Hematopoietic multipotent progenitor cell treated with erythropoietin and hydrocortisone succinate and interleukin-3 and kit ligand, for 4 days (in vitro differentiated cells): ENCODE data around the gene BBX.
A peak's percentile ranks its signal among the peaks of the same experiment; 100 is the strongest.
"Not testable (repeated sequence)": the region's sequence is repeated elsewhere in the genome, so short reads cannot be mapped to it uniquely, and the experiment has no call there.

Experiments used
- DNase-seq: peaks from one replicate; pipeline ENCODE4 v3.0.0-alpha.2; 2015

The BBX gene

DNA sequence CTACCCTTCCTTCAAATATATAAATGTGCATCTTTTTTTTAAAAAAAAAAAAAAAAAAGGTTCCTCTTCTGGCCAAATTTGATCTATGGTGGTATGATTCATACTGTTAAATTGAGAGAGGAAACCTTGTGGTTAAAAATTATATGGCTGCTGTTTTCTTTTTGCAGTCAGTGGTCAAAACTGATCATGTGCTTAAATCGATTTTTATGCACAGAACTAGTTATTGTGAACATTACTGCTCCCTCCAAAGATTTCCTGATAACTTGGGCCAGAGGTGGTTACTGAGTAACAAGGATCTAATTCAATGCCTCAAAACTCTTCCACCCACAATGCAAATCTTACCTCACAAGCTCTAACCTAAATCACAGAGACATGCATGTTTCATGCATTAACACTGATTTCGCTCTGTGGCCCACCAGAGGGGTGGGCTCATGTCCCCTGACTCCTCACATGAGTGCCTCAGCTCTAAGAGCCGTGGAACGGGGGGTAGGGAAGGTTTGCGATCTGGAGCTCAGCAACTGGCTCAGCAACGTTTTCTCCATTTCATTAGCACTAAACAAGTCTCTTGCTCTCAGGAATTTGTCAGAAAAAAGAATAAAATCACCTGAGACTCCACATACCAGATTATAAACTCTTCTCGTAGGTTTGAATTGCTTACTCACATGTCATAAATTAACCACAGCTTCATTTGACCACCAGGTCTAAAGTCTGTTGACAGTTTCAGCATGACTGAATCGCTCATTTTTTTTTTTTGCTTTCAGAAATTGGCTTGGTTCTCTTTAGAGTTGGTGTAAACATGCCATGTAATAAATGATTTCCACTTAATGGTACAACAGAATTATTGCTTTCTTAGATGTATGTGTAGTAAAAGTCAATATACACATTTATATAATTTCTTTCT lies 287.7 kb downstream of the BBX start:
- DNase-seq, result peak; percentile 45

DNA sequence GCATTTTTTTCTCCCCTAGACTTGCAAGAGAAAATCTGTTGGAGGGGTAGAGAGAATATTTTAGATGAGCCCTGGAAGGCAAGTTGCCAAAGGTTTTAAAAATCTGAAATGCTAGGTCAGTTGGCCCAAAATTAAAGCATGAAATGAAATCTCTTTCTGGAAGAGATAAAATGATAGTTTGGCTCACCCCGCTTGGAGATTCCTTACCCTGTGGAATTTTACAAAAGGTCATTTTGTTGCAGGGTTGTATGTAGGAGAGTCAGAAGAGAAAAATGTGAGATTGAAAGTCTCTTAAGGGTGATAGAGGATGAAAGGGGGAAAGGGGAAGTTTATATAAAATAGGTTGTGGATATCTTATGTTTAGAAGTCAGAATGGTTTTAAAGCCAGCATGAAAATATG lies 290.3 kb downstream of the BBX start:
- DNase-seq, result no peak

DNA sequence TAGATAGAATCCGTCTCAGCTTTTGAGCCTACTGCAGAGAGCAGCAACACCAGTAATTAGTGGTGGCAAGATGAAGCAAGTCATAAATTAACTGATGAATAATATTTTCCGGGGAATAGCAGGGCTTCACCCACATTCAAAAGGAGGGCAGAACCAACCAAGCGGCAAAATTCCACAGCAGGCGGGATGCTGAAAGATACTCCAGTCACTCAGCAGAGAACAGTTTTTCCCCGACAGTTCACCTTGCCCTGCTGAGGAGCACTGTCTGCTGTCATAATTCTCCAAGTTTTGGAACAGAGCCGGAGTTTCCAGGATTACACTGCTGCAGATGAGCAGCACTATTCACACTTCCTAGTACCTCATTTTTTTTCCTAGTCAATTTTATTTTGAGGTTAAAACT lies 293.3 kb downstream of the BBX start:
- no peak for DNase-seq

DNA sequence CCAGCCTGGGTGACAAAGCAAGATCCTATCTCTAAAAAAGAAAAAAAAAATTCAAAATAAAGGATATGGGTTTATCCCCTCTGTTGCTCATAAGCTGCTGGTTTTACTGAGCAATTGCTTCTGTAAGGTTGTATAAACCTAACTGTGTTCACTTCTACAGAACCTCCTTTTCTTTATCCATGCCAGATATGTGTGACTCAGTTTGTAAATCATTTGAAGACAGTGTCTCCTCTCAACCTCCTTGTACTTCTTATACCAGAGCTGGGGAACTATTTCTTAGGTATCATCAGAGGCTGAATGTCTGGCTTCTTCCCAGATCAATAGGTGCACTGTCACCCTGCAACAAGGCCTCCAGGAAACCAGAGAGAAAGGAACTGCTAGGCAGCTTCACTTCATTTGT lies 294.3 kb downstream of the BBX start:
- DNase-seq, result no peak

DNA sequence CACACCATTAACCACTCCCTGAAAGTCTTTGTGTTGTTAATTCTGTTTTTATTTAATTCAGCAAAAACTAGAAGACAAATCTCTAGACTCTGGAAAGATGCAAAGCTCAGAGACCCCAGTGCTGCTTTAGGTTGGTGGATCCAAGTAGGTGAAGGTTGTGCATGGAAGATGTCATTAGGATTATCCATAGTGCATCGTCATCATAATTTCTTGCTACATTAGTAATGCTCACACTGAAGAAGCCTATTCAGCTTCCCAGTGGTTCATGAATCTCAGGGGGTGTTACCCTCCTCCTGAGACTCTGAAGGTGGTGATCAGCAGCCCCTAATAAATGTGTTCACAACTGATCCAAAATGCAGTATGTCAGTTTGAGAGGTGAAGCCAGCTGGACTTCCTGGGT lies 295.3 kb downstream of the BBX start:
- DNase-seq, result no peak

DNA sequence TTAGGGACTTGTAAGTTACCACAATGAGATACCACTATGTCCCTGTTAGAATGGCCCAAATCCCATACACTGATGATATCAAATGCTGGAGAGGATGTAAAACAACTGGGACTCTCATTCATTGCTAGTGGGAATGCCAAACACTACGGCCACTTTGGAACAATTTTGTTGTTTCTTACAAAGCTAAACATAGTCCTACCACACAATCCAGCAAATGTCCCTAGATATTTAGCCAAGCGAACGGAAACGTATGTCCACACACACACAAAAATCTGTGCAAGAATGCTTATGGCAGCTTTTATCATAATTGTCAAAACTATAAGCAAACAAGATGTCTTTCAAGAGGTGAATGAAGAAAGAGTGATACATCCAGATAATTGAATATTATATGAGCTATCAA lies 296.9 kb downstream of the BBX start:
- no peak for DNase-seq

DNA sequence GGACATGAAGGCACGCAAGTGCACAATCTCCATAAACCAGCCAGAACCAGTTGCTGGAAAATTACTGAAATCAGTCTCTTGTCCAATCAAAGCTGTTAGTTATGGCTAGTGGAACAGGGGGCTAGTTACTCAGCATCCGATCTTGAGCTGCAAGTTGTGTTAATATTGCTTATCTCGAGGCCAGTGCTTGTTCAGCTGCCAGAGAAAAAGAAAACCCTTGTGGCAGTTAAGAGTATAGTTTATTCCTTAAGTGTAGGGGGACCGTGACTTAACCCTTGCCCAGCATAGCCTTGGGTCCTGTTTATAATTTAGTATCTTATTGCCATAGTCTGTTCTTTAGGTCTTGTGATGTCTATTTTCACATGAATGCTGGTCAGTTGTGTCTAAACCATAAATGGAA lies 299.5 kb downstream of the BBX start:
- peak; percentile 13 for DNase-seq

DNA sequence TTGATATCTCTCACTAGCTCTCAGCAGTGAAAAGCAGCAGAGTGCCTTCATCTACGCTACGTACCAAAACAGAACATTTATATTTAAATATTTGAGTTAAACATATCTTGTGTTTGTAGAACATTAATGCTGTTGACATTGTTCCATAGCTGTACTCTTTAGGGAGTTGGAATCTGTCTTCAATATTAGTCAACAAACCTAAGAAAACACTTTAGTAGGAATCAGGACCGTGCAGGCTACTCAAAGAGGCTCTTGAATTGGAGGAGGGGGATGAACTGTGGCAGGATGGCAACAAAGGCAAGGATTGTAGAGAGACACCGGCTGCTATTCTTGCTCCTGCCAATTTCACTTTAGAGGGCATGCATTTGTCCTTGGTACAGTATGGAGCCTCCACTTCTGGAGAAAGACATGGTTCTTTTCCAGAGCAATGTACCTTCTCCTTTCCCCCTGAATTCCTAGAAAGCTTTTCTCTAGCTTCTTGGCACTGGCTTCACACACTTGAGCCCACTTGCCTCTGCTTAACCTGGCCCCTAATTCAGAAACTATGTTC lies 302.1 kb downstream of the BBX start:
- no peak for DNase-seq

DNA sequence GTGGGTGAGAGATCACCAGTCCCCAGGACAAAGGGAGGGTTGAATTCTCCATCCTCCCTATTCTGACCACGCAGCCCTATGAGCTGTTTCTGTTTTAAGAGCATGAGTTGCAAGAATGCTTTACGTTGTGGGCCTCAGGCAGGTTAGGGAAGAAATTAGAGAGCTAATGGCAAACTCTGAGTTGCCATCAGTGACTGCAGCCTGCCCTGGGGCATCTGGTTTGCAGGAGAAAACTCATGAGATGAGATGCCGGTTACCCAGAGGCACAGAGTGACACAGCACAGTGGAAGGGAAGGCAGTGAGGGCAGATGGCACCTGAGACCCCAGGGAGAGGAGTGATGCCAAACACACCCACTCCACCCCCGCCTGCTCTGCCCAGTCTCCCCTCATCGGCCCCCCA lies 302.8 kb downstream of the BBX start:
- DNase-seq, result no peak

DNA sequence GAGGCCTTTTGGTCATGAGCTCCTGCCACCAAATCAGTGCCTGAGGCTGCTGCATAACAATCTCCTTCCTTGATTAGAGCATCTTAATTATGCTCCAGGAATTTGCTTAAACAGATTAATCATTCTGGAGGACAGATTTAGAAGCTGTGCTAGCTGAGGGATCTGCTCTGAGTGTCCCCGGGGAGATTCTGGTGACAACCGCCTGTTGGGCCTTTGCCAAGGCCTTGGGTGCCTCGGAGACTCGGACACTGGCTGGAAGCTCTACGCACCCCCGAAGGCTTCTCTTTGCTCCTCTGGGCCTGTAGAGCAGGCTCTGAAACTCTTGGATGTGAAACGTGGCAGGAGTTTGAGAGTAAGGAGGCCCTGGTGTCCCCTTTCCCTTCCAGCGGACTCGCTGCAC lies 304.0 kb downstream of the BBX start:
- DNase-seq, result no peak

DNA sequence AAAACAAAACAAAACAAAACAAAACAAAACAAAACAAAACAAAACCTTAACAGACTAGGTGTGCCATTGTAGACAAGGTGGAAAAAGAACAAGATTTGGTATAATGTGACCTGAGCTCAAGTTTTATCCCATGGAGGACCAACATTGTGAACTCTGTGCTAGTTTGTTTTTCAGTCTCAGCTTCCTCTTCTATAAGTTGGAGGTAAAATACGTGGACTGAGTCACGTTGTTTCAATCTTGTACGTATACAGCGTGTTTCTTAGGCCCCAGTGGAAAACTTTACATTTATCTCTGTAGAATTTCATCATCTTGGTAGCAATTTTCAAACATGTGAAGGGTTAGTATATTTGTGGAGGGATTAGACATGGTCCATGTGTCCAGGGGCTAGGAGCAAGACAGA lies 306.4 kb downstream of the BBX start:
- no peak for DNase-seq

DNA sequence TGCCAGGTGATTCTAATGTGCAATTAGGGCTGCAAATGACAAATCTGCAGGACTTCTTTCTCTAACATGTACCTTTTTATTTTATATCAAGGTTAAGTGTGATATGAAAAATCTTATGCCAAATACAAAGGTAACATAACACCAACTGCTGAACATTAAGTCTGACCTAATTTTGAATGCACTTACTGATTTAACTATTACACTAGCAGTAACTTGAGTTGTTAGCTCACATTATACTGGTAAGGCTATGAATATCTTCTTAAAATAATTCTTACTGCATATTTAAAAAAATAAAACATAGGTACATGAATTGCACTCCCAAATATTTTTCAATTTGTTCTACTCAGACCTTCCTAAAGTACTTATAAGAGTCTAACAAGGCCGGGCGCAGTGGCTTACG lies 308.8 kb downstream of the BBX start:
- DNase-seq, result no peak

DNA sequence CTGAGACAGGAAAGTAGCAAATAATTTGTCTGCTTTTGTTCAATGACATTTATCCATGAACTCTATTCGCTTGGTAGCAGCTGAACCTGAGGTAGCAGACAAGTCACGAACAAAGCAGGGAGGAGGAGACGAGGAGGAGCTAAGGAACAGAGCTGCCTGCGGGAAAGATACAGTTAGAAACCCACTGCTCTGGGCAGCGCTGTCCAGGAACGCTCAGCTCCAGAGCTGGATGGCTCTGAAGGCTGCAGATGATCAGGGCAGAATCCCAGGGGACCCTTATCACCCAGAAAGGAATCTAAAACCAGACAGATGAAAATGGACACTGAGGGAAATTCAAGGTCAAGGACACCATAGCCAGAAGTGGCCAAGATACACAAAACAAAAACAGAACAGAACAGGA lies 310.3 kb downstream of the BBX start:
- DNase-seq, result no peak

DNA sequence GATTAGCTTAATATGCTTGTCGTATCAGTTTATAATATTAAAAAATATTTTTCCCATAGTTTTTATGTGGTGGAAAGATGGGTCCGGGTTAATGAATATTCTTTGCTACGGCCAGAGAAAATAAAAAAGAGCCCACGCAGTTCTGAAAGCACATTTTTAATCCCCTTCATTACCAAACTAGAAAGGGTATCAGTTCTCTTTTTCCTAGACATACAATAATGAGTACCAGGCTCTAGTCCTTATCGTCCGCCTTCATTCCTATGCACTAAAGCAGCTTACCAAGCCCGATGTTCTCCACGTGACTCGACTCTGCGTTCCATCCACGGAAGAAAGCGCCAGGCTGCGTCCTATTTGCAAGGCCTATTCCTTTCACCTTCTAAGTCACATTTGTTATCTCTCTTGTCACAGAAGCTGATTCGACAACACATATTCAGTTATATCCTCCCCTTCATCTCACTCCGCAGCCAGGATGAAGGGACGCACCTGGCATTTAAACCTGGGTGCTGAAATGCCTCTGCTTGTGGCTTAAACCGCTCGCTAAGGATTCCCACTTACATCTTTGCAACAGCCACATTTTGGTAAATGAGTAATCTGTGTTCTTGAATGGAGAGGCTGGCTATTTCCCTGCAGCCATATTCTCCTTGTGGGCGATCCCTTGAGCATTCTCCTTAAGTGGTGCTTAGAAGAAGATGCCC lies 311.1 kb downstream of the BBX start:
- no peak for DNase-seq

DNA sequence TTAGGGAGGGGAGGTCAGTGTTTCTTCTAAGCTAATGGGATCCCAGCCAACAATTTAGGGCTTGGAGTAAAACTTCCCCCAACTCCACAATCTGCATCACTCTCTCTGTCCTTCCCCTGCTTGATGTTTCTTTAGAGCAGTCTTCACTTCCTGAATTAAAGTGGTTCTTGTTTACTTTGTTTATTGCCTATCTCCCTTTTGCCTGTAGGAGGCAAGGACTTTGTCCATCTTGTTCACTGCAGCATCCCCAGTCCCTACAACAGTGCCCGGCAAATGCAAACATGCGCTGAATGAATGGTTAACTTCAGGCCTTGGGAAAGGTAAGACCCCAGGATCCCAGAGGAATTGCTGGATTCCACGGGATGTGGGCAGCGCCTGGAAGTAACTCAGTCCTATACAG lies 312.2 kb downstream of the BBX start:
- not testable (repeated sequence) for DNase-seq

DNA sequence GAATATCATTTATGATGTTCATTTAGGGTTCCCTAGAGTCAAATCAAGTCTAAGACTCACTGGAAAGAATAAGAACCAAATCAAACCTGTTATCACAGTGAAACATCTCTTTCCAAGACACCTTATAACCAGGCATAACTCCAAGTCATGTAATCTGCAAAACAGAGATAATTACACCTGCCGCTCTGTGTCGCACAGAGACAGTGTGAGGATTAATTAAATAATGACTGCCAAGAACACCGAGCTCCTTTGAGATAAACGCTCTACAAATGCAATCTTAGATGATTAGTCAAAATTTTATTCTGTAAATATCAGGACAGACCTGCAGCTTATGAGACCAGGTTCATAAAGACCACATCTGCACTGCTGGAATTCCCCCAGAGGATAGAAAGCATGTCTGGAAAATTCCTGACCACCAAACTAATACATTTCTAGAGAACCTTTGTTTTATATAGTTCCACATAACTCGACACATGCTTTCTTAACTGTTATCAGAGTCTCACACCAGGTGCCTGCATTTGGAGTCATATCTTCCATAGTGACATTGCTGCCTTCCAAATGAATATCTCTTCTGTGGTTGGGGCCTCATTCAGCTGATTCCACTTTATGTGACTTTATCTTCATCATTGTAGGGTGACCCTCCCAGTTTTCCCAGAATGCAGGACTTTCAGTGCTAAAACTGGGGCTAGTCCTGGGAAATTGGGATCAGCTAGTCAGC lies 315.3 kb downstream of the BBX start:
- DNase-seq, result peak; percentile 64

DNA sequence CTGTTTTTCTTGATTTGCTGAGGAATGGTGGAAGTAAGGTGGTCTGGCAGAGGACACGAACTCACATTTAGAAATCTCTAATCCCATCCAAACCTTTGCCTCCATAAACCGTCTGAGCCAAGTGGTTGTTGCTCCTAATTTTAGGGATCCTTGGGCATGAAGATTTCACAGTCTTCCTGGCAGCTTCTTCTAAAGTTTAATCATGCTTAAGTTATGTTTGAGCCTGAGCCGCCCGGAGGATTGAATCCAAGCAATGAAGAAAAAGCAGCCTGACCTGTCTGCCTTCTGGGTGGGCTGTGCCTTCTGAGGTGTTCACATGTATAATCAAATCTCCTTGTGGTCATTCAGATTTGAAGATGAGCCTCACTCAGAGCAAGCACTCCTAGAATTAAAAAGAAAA lies 319.1 kb downstream of the BBX start:
- DNase-seq, result no peak

DNA sequence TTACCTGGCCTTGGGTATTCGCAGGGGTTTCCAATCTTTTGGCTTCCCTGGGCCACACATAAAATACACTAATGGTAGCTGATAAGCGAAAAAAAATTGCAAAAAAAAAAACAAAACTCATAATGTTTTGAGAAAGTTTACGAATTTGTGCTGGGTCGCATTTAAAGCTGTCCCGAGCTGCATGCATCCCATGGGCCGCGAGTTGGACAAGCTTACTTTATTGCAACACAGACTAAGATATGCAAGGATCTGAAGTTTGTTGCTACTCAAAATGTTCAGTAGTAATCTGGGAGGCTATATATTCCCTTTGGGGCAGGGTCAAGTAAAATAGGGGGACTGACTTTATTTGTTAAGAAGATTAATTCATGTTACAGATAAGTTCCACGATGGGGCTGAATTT lies 320.2 kb downstream of the BBX start:
- no peak for DNase-seq

DNA sequence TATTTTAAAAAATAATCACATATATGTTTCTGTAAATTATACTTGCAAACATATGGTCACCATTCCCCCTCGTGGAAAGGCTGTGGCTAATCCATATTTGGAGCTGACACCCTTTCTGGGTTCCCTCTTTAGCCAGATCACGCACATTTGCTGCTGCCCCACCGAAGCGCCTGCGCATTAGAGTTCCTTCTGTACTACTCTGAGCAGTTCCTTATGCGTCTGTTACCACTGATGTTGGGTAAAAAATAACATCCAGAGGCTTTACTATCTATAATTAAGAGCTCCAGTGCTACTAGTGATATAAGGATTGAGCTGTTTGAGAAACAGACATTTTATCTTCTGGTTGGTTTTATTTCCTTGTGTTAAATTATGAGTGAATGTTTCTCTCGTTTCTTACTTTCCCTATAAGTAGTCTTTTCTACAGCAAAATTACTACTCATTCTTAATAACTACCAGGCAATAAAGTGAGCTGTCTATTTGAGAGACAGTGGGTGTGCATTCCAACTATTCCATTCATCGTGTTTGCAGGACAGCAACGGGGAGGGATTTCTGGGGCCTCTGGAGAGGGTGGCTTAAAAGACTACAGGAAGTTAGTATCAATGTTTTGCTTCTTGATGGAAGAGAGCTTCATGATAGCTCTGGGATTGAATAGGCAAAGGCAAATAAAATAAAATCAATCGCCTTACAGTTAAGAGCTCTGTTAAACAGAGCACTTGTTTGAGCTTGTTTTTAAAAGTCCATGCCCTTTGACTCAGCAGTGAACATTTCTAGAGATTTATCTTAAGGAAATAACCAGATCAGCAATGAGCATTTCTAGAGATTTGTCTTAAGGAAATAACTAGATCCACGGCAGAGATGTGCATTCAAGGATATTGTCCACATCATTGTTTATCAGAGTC lies 322.9 kb downstream of the BBX start:
- DNase-seq, result no peak

DNA sequence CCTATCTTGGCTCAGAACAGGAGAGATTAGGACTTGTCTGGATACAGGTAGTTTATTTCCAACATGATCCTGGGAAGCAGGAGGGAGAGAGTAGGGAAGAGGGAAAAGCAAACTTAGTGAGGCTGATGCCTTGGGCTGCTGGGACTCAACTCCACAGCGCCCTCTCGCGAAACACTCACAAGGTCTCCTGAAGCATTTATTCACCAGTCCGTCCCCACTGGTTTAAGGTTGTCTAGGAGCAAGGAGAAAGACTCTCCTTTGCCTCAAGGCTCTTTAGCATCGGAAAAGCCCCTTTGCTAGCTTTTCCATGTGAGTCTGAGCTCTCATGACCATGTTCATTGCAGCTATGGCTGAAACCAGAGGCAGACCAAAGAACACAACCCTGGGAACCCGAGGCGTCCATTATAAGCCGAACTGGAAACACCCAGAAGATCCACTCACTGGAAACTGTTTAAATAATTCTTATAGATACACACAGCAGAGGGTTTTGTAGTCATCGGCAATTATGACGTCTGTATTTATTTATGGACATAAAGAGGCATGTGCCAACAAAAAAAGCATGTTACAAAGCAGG lies 323.6 kb downstream of the BBX start:
- peak; percentile 66 for DNase-seq

DNA sequence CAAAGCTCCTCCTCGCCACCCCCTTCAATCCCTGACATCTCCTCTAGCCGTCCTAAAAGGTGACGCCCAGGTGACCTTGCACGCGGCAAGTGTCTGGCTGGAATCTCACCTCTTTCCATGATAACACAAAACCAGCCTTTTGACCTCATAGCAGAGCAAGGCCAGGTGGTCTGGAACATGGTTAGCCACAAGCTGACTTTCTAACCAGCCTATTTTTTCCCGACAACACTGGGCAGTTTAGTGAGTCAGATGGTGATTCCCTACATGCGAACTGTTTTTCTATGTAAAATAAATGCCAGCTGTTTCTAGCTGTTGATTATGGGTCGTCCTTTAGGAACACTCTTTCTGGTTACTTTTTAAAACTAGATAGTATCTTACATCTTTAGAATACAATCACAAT lies 325.0 kb downstream of the BBX start:
- no peak for DNase-seq

DNA sequence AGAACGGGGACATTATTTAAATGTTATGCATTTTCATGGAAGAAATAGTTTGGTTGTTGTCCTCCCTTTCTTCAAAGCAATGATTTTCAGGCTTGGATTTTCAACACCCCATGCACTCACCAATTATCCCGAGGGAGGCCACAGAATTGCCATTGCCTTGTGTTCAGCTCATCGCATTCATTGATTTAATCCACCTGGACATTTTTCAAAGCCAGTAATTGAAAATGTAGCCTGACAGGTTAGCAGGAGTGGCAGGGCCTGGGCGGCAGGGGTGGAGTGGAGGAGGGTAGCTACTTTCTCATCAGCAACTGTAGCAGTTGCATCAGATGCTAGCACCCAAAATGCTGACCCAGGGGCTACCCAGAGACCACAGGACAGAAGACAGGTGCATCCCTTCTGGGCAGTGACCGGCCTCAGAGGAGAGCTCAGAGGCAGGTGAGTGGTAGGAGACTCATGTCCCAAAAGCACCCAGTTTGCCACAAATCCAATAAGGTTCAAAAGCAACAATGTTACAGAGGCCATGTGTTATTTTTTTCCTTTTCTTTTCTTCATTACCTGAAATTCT lies 325.7 kb downstream of the BBX start:
- no peak for DNase-seq
